GM21786 (cell line): ENCODE measurements around the gene TMEM80.

ENCODE experiments used
- ATAC-seq: cut with Tn5 transposase; IDR thresholded peaks from one replicate; pipeline ENCODE4 v1.9.1; 2021; ENCODE audit not compliant: unreplicated experiment

The TMEM80 gene

DNA sequence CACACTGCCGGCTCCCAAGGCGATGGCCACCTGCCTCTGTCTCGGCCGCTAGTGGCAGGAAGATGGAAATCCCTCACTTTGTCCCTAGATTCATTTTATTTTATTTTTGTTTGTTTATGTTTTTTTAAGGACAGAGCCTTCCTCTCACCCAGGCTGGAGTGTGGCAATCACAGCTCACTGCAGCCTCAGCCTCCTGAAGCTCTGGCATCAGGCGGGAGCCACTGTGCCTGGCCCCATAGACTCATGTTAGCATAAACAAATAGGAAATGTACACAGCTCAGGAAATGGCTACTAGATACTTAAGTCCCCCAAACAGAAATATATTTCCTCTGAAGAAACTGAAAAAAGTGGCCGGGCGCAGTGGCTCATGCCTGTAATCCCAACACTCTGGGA lies 3.5 kb downstream of the TMEM80 start:
- no peak for ATAC-seq

DNA sequence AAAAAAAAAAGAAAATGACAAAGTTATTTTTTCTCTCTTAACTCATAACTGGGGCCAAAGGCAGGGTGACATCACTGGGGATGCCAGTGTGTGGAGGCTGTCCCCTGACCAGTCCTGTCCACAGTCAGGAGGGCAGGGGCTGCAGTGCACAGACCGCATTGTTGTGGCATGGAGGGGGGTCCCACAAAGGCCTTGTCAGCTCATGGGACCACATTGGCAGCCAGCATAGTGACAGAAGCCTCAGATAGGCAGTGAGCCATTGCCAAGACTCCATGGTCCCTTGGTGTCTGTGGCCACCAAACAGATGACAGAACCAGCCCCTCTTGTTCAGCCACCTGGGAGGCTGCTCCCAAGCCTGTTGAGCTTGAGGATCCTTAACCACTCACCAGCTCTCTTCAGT lies 4.1 kb downstream of the TMEM80 start:
- no peak for ATAC-seq

DNA sequence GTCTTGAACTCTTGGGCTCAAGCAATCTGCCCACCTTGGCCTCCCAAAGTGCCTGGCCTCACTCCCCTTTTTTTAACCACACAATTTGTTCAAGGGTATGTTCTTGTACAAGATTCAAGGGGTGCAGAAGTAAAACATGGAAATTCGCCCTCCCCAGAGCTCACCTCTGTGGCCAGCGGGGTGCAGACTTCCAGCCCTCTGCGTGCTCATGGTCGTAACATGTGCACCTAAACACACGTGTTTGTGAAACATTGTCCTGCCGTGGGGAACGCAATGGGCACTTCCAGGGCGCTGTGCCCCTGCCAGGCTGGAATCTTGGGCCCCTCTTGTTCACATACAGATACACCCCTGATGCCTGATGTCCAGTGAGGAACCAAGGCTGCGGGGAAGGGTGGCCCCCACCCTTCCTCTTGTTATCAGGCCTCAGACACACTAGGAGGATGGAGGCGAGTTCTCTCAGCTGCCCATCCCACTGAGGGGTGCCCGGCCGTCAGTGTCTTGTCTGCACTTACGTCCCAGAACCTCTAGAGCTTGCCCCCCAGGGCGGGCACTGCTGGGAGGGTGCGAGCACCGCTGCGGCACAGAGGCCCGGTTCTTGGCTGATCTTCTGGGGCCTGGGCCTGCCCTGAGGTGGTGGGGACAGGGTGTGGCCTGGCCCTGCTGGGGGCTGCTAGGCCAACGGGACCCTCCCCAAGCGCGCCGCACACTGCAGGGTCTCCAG lies 6.3 kb downstream of the TMEM80 start:
- no peak for ATAC-seq

DNA sequence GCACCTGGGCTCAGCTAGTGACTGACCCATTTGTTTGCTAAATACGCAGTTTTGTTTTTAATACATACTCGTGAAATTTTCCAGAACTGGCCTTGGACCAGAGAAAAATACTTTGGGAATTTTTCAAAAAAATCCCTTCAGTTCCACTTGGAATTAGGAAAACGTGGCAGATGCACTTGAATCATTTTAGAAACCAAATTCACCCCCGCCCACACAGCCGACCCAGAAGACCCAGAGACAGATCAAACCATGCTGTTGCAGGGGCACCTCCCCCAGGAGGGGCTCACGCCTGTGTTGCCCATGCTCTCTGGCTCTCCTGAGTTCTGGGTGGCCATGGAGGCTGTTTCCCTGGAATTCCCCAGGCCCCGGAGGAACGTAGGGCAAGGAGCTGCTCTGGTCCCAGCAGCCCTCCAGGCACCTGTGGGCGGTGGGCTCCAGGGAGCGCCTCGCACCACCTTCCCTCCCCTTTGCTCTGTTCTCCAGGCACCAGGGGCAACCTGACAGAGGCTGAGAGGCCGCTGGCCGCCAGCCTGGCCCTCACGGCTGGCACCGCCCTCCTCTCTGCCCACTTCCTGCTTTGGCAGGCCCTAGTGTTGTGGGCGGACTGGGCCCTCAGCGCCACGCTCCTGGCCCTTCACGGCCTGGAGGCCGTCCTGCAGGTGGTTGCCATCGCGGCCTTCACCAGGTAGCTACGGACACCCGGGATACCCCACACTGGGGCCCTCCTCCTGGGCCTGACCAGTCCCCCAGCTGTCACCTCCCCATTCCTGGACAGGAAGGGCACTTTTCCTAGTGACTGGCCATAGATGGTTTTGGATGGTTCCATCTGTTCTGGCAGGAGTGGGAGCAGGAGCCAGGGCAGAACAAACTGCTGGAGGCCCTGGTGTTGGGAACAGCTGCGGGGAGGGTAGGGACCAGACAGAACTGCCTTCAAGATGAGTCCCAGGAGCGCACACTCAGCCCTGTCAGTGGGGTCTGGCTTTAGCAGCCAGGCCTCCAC lies 7.1 kb downstream of the TMEM80 start:
- no peak for ATAC-seq

DNA sequence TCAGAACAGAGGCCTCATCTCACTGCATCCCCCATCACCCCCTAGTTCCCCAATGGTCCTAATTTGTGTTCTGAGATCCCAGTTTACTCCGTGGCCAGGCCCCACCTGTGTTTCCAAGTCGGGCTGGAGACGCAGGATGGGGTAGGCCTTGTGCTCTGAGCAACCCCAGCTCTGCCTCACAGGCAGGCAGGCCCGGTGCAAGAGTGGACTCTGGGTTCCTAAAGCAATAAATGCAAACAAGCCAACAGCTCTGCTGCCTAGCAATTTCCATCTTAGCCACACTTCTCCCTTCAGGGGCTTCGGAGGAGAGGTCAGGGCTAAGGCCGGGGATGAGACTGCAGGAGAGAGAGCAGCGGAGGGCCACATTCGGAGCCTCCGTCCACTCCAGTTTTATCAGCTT lies 7.9 kb downstream of the TMEM80 start:
- ATAC-seq, result no peak

DNA sequence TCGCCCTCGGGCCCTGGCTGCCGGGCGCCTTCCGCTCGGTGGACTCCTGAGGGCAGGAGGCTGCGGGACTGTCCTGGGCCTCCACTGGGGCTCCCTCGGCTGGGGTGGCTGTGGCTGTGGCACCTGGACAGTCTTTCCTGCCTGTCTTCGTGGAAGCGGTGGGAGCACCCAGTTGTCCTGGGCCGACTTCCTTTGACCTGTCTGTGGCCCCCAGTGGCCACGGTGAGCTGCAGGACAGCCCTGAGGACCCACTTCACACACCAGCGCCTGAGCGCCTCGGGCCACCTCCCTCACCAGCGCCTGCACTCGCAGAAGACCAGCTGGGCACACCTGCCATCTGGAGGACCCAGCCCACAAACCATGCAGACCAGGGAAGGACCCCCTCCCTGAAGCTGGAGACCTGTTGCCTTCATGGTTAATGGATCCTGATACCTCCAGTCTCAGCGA lies 8.6 kb downstream of the TMEM80 start:
- no peak for ATAC-seq

DNA sequence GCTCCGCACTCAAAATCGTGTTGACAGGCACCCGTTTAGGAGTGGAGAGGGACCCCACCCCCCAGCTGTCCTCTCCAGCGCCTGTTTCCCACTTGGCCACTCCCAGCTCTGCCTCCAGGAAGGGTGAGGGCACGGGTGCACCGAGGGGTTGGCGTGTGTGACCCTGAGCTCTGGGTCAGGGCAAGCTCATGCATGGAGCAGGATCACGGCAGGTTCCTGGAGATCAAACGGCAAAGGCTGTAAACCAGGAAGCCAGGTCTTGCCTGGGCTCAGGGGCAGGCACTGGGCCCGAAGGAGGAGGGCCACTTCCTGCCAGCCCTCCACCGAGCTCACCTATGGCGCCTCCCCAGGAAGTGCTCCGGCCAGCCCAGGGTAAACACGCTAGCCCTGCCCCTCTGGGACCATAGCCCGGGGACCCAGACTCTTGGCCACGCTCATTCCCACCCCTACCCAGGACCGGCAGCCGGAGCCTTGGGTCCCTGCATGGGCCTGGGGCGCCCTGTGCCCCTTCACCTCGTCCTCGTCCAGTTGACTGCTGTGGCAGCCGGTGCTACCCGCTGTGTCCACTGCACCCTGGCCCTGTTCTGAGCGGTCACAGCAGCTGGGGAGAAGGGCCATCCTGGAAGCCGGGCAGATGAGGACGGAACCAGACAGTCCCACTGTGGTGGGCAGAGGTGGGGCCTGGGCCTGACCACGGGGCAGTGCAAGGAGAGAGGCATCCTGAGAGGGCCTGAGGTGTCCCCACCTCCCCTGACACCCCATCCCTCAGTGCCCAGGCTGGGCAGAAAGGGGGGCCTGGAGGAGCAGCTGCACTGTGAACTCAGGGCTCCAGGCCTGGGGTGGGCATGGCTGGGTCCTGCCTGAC lies 9.4 kb downstream of the TMEM80 start:
- no peak for ATAC-seq

DNA sequence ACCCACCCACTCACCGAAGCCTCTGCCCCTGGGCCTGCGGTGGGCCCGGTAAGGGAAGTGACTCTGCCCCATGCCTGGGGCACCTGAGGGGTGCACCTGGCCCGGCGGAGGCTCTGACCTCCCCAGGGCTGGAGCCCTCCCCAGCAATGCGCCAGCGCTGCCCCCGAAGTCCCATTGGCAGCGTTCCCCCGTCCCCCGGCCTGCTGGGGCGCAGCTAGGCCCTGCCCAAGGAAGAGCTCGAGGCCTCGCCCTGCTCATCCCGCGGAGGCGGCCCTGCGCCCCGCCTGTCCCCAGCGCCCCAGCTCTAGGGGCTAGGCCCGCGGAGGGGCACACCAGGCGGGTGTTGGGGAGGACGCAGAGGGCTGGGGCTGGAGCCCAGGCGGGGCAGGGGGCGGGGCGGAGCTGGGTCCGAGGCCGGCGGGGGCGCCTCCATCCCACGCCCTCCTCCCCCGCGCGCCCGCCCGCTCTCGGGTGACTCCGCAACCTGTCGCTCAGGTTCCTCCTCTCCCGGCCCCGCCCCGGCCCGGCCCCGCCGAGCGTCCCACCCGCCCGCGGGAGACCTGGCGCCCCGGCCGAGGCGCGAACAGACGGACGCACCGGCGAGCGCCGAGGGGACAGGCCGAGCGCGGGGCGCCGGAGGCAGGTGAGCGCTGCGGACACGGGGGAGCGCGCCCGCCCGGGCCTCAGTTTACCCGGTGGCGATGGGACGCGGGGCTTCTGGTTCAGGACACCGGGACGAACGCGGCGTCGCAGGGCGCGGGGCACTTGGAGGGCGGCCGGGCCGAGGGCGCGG lies 10.2 kb downstream of the TMEM80 start, which contains the start of gene EPS8L2:
Gene EPS8L2, plus strand, starts transcription at position 586 of the 793 bp plus-strand sequence. CDS start 3,177 bp downstream, outside the sequence.
- no peak for ATAC-seq

DNA sequence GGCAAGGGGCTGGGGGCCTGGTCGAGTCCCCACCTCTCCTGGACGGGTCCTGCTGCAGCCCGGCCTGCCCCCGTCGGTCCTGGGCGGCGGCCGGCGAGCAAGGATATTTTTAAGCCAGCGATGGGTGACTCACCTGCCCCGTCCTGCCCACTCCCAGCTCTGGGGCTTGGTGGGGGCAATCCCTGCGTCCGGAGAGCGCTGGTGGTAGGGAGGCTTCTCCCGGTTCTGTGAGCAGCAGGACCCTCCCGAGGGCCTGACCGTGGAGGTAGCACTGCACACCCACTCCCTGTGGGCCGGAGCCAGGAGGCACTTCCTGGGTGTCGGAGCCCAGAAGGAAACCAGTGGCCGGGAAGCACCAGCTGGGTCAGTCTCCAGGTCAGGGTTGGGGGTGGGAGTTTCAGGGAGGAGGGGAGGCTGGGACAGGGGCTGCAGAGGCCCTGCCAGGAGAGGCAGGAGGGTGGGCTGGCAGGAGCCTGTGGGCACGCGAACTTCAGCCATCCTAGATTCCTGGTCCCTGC lies 10.9 kb downstream of the TMEM80 start:
- ATAC-seq, result no peak

DNA sequence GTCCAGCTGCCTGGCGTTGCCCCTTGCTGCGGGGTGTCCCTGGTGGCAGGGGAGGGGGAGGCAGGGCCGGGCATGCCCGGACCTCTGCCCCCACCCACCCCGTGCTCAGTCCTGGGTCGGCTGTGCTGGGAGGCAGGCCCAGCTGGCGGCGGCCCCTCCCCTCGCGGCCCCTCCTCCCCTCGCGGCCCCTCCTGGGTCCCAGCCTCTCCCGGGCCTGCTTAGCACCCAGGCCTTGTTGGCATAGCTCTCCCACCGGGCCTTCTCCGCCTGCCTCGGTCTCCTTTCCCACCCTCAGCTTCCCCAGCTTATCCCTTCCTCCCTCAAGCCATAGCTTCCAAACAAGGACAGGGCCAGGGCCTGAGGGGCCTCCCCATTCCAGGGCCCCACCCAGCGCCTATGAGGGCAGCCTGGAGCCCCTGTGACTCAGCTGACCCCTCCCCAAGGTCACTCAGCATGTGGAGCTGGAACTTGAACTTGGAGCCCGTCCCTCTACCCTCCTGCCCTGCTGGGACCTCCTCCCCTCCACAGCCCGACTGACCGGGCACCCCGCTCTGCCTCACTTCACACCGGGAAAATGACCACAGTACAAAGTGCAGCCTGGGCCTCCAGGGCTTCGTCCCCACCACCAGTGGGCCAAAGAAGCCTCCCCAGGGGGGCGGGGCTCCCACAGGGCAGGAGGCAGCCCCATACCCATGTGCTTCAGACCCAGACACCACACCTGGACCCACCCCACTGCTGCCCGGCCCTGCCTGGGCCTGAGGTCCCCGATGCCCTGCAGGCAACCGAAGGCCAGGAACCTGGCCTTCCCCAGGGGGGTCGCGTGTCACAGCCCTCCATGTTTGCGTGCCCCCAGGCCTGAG lies 11.6 kb downstream of the TMEM80 start:
- no peak for ATAC-seq

DNA sequence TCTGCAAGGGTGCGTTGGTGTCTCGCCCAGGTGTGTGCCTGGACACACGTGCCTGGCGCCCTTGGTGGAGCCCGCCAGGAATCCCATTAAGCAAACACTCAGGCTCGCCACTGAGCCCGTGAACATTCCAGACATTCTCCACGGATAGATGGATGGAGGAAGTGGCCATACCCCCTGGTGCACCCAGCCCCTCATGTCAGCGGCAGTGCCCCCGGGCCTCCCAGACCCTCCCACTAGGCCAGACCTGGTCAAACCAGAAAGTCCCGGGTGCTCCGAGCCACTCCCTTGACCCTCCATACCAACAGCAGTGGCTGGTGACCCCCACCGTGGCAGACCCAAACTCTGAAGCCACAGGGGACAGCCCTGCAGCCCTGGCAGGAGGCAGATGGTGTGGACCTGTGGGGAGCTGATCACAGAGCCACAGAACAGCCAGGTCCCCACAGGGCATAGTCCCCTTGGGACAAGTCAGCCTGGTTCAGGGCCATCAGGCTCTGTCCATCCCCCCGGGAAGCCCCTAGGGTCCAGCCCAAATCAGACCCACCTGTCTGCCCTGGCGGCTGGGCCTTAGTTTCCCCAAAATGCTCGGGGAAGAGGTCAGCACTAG lies 12.3 kb downstream of the TMEM80 start:
- ATAC-seq, result no peak

DNA sequence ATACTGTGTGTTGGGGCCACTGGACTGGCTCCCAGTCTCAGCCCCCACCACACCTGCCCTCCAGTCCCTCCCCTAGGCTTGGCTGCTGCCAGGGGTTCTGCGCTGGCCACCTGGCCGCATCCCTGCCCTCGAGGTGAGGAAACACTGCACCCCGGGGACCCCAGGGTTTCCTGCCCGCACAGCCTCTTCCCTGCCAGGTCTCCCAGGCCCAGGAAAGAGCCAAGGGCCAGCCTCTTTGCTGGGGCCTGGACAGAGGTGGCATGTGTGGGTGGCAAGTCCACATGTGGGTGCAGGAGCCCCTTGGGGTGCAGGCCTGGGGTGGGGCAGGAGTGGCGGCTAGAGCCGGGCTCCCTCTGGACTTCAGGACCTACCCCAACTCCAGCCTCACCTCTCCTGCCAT lies 12.9 kb downstream of the TMEM80 start:
- ATAC-seq, result no peak

DNA sequence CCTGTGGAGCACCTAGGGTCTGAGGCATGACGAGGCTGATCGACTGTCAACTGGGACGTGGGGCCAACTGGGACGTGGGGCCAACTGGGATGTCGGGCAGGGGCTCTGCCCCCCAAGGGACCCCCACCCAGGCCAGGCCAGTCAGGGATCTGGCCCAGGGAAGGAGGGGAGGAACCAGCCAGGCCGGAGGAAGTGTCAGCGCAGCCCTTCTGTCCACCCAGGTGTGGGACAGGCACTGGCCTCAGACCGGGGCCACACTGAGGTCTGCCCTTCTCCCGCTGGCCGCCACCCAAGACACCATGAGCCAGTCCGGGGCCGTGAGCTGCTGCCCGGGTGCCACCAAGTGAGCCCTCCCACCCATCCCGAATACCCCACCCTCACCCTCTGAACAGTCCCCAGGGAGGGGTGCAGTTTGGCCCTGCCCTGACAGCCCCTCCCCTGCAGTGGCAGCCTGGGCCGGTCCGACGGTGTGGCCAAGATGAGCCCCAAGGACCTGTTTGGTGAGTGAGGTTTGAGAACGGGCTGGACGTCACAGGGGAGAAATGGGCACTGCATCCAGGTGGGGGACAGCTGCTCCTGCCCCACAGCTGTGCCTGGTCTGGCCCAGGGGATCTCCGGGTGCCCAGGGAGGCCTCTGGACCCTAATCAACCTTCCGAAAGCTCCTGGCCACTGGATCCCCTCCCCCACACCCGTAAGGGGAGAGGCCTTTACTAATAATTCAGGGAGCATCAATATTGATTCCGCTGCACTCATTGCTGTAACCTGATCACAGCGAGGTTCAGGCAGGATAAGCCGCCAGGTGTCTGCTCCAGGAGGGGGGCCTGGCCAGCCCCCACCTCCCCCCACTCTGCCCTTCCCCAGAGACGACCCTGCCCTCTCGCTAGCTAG lies 13.7 kb downstream of the TMEM80 start:
- ATAC-seq, result no peak

DNA sequence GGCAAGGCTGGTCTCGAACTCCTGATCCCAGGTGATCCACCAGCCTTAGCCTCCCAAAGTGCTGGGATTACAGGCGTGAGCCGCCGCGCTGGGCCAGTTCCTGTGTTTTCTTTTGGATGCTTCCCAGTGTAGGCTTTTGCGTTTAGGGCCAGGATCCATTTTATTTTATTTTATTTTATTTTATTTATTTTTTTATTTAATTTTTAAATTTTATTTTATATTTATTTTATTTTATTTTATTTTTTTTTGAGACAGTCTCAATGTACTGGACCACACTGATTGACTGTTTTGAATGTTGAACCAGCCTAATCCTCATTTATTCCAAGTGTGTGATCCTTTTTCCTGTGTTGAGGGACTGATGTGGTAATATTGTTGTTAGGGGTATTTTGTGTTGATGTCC lies 18.8 kb downstream of the TMEM80 start:
- no peak for ATAC-seq

DNA sequence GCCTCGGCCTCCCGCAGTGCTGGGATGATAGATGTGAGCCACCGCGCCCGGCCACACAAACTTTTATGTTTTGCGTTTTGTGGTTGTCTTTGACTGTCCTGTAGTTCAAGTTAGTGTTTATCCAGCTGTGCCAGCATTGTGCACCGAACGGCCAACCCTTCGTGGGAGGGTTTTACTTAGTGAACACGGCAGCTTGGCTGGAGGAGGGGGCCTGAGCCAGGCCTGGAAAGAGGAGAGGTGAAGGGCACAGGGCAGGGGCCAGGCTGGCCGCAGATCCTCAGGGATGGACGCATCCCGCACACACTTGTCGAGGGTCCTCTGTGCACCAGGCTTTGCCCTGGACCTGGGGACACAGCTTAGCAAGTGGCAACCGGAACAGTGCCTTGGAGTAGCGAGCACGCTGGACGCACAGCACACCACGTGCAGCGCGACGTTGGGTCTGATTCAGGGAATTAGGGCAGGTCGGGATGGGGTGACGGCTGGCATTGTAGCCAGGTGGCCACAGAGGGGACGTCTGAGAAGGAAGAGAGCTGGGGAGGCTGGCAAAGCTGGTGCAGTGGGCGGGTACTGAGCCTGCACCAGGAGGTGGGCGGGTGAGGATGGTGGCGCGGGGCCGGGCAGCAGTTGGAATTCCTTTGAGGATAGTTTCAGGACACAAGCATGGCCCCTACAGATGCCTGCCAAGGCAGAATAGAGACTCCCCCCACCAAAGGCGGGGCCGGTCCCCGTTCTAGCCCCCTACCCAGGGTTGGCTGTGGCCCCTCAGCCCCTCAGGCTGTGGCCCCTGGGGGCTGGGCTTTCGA lies 23.8 kb downstream of the TMEM80 start:
- no peak for ATAC-seq

DNA sequence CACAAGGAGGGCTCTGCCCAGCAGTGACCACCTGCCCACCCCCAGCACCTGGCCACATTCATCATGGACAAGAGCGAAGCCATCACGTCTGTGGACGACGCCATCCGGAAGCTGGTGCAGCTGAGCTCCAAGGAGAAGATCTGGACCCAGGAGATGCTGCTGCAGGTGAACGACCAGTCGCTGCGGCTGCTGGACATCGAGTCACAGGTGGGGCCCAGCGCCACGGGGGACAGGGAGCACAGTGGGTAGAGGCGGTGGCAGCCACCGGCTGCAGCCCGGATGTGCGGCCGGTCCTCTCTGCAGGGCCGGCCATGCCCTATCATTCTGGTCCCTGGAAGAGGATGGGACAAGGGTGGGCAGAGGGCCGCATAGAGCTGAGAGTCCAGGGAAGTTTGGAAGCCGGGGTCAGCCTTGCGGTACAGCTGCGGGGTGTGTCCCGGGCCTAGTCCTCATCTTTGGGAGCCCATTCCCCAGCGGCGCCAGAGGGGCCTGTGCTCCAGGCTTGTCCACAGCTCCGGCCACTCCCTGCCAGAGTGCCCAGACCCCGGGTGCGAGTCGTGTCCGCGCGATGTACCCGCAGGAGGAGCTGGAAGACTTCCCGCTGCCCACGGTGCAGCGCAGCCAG lies 24.5 kb downstream of the TMEM80 start:
- ATAC-seq, result no peak
